ENCODE data around the gene HOXB3. TPM values are rescaled to one million over a fixed set of nuclear protein-coding genes. Genes with fewer than 3 reads are reported as not detected.

Gene HOXB3
- total RNA-seq, 1 experiment from 2014 or later, result not detected

DNA sequence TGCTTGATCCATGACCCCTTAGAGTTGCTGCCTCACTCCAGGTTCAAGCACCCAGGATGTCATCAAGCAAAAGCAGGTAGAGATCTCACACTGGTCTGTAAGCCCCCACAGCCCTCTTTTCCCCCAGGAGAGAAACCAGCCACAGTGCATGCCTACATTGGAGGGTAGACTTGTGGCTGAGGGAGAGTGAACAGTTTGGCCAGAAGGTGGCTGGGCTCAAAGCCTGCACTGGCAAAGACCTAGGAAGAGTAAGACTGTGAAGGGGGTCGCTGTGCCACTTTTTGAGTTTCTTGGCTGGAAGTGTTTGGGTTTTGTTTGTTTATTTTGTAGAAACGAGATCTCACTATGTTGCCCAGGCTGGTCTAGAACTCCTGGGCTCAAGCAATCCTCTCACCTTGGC is 87.7 kb downstream of the HOXB3 start:
- no peak overlapping the region for H2AFZ ChIP-seq (ENCODE audit: low read length)
- DNase-seq, result no peak
- no peak overlapping the region for H2BK5ac ChIP-seq (ENCODE audit: insufficient read length, low read length)
- no peaks in the 10 kb centered on the region for H3K23me2 ChIP-seq (ENCODE audit: insufficient read length, low read depth, low read length, poor library complexity, severe bottlenecking)
- no peaks in the 10 kb centered on the region for H4K20me1 ChIP-seq (ENCODE audit: control insufficient read depth, insufficient read depth, insufficient read length)
- no peak overlapping the region for H4K8ac ChIP-seq (replicated peaks; ENCODE audit: insufficient read length, low read depth, low read length)
- peaks cover 3% of the 10 kb centered on the region; the same call in 1 of the 2 replicates for H3K27me3 ChIP-seq (ENCODE audit: insufficient read depth, low read length)
- no peak overlapping the region for H3K4me2 ChIP-seq (ENCODE audit: insufficient read depth, insufficient read length, low read length)
- Mint-ChIP-seq H3K4me3 (no peak overlapping the region), H3K9me3 (no peaks in the 10 kb centered on the region), H3K4me1 (peaks cover 23 to 34% of the 10 kb centered on the region in 2 experiments), H3K27ac (no peak overlapping the region), H3K27me3 (ENCODE audit: low read depth) (peaks cover 92% of the 10 kb centered on the region), H3K36me3 (ENCODE audit: insufficient read depth in 1 of 3, low read depth in 3 of 3) (no peaks in the 10 kb centered on the region)
- no peak overlapping the region for H4K91ac ChIP-seq (ENCODE audit: insufficient read length, low read depth, low read length)
- H2BK12ac ChIP-seq (ENCODE audit: insufficient read length, low read depth, low read length), result no peak overlapping the region
- TF ChIP-seq, protein P1, sequence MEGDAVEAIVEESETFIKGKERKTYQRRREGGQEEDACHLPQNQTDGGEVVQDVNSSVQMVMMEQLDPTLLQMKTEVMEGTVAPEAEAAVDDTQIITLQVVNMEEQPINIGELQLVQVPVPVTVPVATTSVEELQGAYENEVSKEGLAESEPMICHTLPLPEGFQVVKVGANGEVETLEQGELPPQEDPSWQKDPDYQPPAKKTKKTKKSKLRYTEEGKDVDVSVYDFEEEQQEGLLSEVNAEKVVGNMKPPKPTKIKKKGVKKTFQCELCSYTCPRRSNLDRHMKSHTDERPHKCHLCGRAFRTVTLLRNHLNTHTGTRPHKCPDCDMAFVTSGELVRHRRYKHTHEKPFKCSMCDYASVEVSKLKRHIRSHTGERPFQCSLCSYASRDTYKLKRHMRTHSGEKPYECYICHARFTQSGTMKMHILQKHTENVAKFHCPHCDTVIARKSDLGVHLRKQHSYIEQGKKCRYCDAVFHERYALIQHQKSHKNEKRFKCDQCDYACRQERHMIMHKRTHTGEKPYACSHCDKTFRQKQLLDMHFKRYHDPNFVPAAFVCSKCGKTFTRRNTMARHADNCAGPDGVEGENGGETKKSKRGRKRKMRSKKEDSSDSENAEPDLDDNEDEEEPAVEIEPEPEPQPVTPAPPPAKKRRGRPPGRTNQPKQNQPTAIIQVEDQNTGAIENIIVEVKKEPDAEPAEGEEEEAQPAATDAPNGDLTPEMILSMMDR (conservative IDR thresholded peaks at IDR 0.05), result no peak
- no peak overlapping the region for H3T11ph ChIP-seq (ENCODE audit: low read length)
- H2AK5ac ChIP-seq (ENCODE audit: insufficient read length, low read length), result no peak overlapping the region
- no peaks in the 10 kb centered on the region for H3K9me3 ChIP-seq (ENCODE audit: control insufficient read depth, low read depth, low read length)
- no peak overlapping the region for H3K14ac ChIP-seq (ENCODE audit: insufficient read depth, low read length)
- H3K56ac ChIP-seq (ENCODE audit: insufficient read length, low read depth, low read length), result no peak overlapping the region
- WGBS (ENCODE audit: extremely low coverage, insufficient read length, low lambda C conversion rate), result no CpG with 5 or more reads among the region's 2 CpGs
- H3K79me2 ChIP-seq (ENCODE audit: insufficient read depth, low read length), result no peaks in the 10 kb centered on the region
- no peak overlapping the region for H3K23ac ChIP-seq (ENCODE audit: insufficient read length, low read depth, low read length)
- no peak overlapping the region for H2BK120ac ChIP-seq (ENCODE audit: low read depth, low read length, poor library complexity, severe bottlenecking)
- H2BK15ac ChIP-seq (ENCODE audit: low read depth, low read length), result no peak overlapping the region
- H3K4ac ChIP-seq (ENCODE audit: low read depth, low read length), result no peak overlapping the region
- H4K5ac ChIP-seq (ENCODE audit: insufficient read length, low read depth, low read length), result no peak overlapping the region
- H3K79me1 ChIP-seq (ENCODE audit: insufficient read depth, low read depth, low read length, poor library complexity, severe bottlenecking), result no peaks in the 10 kb centered on the region
- no peak overlapping the region for H3K9ac ChIP-seq (ENCODE audit: extremely low read depth, insufficient read length, low read length)
- no peak overlapping the region for H2BK20ac ChIP-seq (ENCODE audit: low read depth, low read length, poor library complexity, severe bottlenecking)
- no peak overlapping the region for H3K27ac ChIP-seq (ENCODE audit: insufficient read length, low read depth, low read length)
- no peaks in the 10 kb centered on the region for H3K4me1 ChIP-seq (ENCODE audit: insufficient read depth, low read length)
- H3K18ac ChIP-seq (ENCODE audit: insufficient read length, low read depth, low read length), result no peak overlapping the region
